Left ventricle myocardium inferior (tissue), 1 donor: Measurements from ENCODE around the gene MRPL38. TPM values are rescaled to one million over a fixed set of nuclear protein-coding genes. Genes with fewer than 3 reads are reported as not detected.
A peak's percentile ranks its signal among the peaks of the same experiment; 100 is the strongest.

Experiments
- DNase-seq: peaks from one replicate; pipeline ENCODE4 v3.0.0-alpha.2; 2020
- H3K27ac ChIP-seq: fragments of 200-600 bp; replicated peaks from 2 replicates; pipeline ENCODE4 v1.8.0; 2021
- H3K27me3 ChIP-seq: fragments of 200-600 bp; 2 replicates; pipeline ENCODE4 v1.8.0; 2021; ENCODE audit warnings: low read depth
- H3K36me3 ChIP-seq: fragments of 200-600 bp; 2 replicates; pipeline ENCODE4 v1.8.0; 2021
- H3K4me1 ChIP-seq: fragments of 200-600 bp; 2 replicates; pipeline ENCODE4 v1.8.0; 2021
- H3K4me3 ChIP-seq: fragments of 200-600 bp; 2 replicates; pipeline ENCODE4 v1.8.0; 2021; ENCODE audit warnings: mild to moderate bottlenecking, moderate library complexity
- H3K9me3 ChIP-seq: fragments of 200-600 bp; replicated peaks from 2 replicates; pipeline ENCODE4 v1.8.0; 2021
- intact Hi-C: fragments of 100-400 bp; cut with micrococcal nuclease; formaldehyde crosslinking; loops from one replicate; pipeline ENCODE4 v1.11.0; 2022
- total RNA-seq: library from RNA; stranded (reverse); fragmentation: NEBNext Ultra II Directional; extraction: Animal tissue kit (Norgen Biotek cat#: 25700); gene quantifications from one replicate; pipeline ENCODE4 v1.2.1, GENCODE V29; 2021
- TF ChIP-seq, protein P1 (sequence below): fragments of 200-600 bp; IDR thresholded peaks from 2 replicates; pipeline ENCODE4 v1.8.0; 2021; ENCODE audit warnings: antibody characterized with exemption, mild to moderate bottlenecking, borderline replicate concordance
- donor health status: DM: no; HTN: yes; CAD: no; lungs with severe emphysema.

Gene MRPL38
- total RNA-seq, 1 donor from 2014 or later: 104 TPM

DNA sequence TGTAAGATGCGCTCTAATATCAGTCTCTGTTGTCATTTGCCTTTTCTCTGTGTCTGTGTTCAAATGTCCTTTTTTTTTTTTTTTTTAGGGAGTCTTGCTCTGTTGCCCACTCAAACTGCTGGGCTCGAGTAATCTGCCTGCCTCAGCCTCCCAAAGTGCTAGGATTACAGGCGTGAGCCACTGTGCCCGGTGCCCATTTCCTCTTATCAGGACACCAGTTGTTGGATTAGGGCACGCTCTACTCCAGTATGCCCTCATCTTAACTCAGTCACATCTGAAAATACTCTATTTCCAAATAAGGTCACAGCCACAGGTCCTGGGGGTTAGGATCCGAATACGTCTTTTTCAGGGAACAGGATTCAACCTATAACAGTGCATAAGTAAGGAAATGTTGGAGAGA lies 24.4 kb downstream of the MRPL38 start:
- TF ChIP-seq, protein P1, sequence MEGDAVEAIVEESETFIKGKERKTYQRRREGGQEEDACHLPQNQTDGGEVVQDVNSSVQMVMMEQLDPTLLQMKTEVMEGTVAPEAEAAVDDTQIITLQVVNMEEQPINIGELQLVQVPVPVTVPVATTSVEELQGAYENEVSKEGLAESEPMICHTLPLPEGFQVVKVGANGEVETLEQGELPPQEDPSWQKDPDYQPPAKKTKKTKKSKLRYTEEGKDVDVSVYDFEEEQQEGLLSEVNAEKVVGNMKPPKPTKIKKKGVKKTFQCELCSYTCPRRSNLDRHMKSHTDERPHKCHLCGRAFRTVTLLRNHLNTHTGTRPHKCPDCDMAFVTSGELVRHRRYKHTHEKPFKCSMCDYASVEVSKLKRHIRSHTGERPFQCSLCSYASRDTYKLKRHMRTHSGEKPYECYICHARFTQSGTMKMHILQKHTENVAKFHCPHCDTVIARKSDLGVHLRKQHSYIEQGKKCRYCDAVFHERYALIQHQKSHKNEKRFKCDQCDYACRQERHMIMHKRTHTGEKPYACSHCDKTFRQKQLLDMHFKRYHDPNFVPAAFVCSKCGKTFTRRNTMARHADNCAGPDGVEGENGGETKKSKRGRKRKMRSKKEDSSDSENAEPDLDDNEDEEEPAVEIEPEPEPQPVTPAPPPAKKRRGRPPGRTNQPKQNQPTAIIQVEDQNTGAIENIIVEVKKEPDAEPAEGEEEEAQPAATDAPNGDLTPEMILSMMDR: no peak

DNA sequence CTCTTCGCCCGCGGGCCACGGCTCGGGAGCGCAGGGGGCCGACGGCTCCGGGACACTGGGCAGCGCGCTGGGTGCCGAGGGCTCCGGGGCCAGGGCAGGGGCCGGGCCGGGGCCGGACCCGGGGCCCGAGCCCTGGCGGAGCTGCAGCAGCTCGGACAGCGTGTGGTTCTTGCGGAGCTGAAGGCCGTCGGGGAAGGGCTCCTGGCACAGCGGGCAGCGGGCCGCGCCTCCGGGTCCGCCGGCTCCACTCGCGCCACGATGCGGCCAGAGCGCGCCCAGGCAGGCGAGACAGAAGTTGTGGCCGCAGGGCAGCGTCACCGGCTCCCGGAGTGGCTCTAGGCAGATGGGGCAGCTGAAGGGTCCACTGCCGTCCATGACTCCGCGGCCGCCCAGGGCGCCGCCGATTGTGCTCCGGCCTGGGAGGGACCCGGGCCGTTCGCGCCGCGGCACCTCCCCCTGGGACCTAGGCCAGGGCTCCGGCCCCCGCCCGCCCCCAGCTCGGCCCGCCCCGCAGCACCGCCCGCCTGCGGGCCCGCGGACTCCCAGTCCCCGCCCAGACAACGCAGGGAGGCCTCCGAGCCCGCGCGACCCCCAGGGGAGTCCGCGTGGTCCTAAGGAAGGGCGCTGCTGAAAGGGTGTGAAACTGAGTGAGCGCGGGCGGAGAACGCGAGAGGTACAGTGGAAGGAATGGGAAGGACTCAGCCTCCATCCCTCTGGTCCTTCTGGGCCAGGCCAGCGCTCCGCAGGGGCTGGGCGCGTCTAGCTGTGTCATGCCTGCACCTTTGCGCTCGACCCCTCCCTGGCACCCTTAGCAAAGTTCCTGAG lies 26.3 kb downstream of the MRPL38 start, which contains the start of gene TRIM47:
Gene TRIM47 (minus strand): TSS at position 408 of the 825 bp plus-strand sequence. CDS start 33 bp downstream, at position 375.
- no peaks in the 10 kb centered on the region for H3K27me3 ChIP-seq
- H3K27ac ChIP-seq: peak within 1 kb of the TSS; percentile 96
- H3K36me3 ChIP-seq: peaks cover 28% of the 10 kb centered on the region
- peak; percentile 80 for DNase-seq
- TF ChIP-seq, protein P1: peak; percentile 29
- peaks cover 58% of the 10 kb centered on the region for H3K4me1 ChIP-seq
- peak within 1 kb of the TSS; percentile 86 for H3K4me3 ChIP-seq
- no peaks in the 10 kb centered on the region for H3K9me3 ChIP-seq
- intact Hi-C loops: no loop called here

More for the DNA sequence above, 24.4 kb downstream of the MRPL38 start:
- DNase-seq: no peak
- Histone ChIP-seq H3K4me1 (peaks cover 39% of the 10 kb centered on the region), H3K36me3 (peaks cover 10% of the 10 kb centered on the region), H3K27me3 (no peaks in the 10 kb centered on the region), H3K4me3 (no peak overlapping the region), H3K9me3 (no peaks in the 10 kb centered on the region), H3K27ac (no peak overlapping the region)
- intact Hi-C loops: no loop called here

DNA sequence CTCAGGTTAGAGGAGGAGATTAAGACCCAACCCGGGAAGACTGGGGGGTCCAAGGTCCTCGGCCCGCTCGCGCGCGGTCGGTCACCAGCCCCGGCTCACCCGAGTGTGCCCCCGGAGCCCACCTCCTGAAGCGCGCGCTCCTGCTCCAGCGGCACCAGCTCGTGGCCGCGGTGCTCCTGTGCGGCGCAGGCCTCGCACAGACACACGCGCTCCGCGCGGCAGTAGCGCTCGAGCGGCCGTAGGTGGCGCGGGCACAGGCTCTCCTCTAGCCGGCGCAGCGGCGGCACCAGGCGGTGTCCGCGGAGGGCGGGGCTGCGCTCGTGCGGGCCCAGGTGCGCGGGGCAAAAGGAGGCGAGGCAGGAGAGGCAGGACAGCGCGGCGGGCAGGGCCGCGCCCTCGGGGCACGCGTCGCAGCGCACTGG lies 26.9 kb downstream of the MRPL38 start:
- Histone ChIP-seq H3K4me1 (peaks cover 64% of the 10 kb centered on the region), H3K9me3 (no peaks in the 10 kb centered on the region), H3K36me3 (peaks cover 28% of the 10 kb centered on the region), H3K27me3 (no peaks in the 10 kb centered on the region), H3K4me3 (peak overlapping the region; percentile 86), H3K27ac (peak overlapping the region; percentile 96)
- DNase-seq: peak; percentile 75
- TF ChIP-seq, protein P1: peak; percentile 67
- intact Hi-C loops: no loop called here

DNA sequence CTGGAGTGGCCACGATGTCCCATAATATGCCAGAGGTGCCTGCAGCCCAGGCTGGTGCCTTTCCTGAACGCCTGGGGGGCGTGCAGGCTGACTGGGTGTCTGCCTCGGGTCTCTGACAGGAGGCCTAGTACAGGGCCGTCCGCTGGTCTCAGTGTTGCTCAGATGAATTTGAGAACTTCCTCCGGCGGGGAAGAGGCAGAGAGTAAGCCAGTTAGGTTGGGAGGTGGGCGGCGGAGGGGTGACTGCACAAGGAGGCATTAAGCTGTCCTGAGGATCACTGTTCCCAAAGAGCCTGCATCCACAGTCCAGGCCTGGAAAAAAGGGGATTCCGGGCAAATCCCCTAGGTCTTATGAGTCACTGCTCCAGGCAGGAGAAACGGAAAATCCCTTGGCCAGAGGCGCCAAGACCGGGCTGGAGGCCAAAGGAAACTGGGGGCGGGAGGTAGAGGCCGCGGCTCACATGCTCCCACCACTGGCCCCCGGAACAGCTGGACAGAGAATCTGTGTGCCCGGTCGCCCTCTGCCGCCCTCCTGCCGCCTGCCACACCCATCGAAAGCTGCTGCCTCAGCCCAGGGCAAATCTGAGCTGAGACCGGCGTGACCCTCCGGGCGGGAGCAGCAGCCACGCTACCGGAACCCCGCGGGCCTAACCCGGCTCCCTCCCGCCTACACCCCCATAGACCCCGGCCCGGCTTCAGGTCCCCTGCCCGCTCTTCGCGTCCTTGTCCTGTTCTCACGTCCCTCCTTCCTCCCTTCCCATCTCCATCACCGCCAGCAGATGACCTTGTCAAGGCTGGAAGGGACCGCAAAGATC lies 27.5 kb downstream of the MRPL38 start:
- H3K4me1 ChIP-seq: peaks cover 70% of the 10 kb centered on the region
- no peaks in the 10 kb centered on the region for H3K27me3 ChIP-seq
- TF ChIP-seq, protein P1: no peak

DNA sequence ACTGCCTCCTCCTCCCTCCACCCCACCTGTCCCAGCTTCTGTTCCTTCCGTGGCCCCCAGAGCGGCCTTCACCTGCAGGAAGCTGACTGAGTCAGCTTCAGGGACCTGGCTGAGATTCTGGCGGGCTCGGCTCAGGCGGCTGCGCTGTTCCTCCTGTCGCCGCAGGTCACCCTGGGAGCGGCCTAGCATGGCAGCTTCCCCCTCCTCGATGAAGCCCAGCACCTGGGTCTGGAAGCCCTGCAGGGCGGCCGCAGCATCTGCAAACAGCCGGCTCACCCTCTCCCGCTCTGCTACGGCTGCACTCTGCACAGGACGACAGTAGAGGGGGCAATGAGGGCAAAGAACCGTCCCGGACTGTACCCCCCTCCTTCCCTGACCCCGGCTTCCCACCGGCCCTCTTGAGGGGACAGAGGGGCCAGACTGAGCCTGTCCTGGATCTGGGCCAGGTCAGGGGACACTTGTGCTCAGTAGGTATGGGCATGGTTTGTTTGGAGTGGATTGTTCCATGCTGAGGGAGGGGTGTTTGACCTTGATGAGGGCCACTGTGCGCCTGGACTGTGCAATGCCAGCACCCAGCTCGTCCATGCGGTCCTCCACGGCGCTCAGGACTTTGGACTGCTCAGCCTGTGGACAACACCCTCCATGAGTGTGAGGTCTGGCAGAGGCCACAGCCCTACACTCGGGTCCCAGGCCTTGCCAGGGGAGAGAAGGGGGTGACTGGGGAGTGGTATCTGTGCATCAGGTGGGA lies 28.3 kb downstream of the MRPL38 start:
- DNase-seq: peak; percentile 51
- Histone ChIP-seq H3K4me3 (peak overlapping the region; percentile 86), H3K9me3 (no peaks in the 10 kb centered on the region), H3K36me3 (peaks cover 28% of the 10 kb centered on the region), H3K4me1 (peaks cover 78% of the 10 kb centered on the region), H3K27me3 (no peaks in the 10 kb centered on the region), H3K27ac (peak overlapping the region; percentile 96)
- TF ChIP-seq, protein P1: peak; percentile 10
- intact Hi-C loops: no loop called here

More for the DNA sequence above, 27.5 kb downstream of the MRPL38 start:
- DNase-seq: peak; percentile 96
- H3K4me3 ChIP-seq: peak overlapping the region; percentile 86
- intact Hi-C loops: no loop called here
- H3K36me3 ChIP-seq: peaks cover 28% of the 10 kb centered on the region
- H3K9me3 ChIP-seq: no peaks in the 10 kb centered on the region
- peak overlapping the region; percentile 96 for H3K27ac ChIP-seq
